Liver (tissue), 6 donors: ENCODE data around the gene TM7SF2. TPM values are rescaled to one million over a fixed set of nuclear protein-coding genes. Genes with fewer than 3 reads are reported as not detected.

Experiments used
- ZBTB33 ChIP-seq: IDR thresholded peaks from 2 replicates; pipeline ENCODE4 v1.6.1; 2016; ENCODE audit warnings: antibody characterized with exemption
- polyA plus RNA-seq, 2 donors: library from polyadenylated mRNA; stranded (reverse) in 1 of 2; unstranded in 1 of 2; fragments of 200-250 nt in 1 of 2; fragments of >200 nt in 1 of 2; fragmentation: Nextera tagmentation in 1 of 2; extraction: Ambion mirVana in 1 of 2; gene quantifications; one replicate each; pipeline versions ENCODE4 v1.2.1 to v1.2.3, GENCODE V29; 2013 to 2015
- small RNA-seq: library from RNA; depleted of rRNA; stranded (forward); fragments of <200 nt; gene quantifications from one replicate; pipeline ENCODE3, GENCODE V24; 2014
- total RNA-seq, 2 donors: library from RNA; depleted of rRNA; stranded (reverse); fragments of >200 nt; gene quantifications; one replicate each; pipeline ENCODE4 v1.2.3, GENCODE V29; 2014
- donor health status: healthy.
- donor health status: healthy.
- donor health status: healthy.

TM7SF2 gene
- total and polyA plus RNA-seq, 4 donors, result 39.0 to 337 (median 89.1) TPM

GRCh38 chr11:65163684-65164083 lies 52.0 kb downstream of the TM7SF2 start (continued):
- no peak for TF ChIP-seq ZBTB33

Small RNAs within 50 kb of the gene (small RNA-seq; reads per million reads assigned to genes)
- gene HIGD1AP10 (not detected), gene PDCL2P2 (not detected), gene RNU2-23P (3.0 reads per million, percentile 90 among the genes with 10 or more reads in this experiment)

Other genes starting within 250 kb of the TM7SF2 start
- 10 to 100 TPM; 27.3 to 36.4 TPM for gene EHD1, start 233.3 kb upstream of the TM7SF2 start, total RNA-seq
- gene EHD1, start 233.3 kb upstream of the TM7SF2 start, polyA plus RNA-seq, result 10 to 100 TPM in 1 of 2 donors, 1 to 10 TPM in 1; 8.3 to 11.1 TPM
- gene ATG2A, start 194.7 kb upstream of the TM7SF2 start, total RNA-seq, result 10 to 100 TPM; 18.3 to 27.8 TPM
- gene ATG2A, start 194.7 kb upstream of the TM7SF2 start, polyA plus RNA-seq, result 10 to 100 TPM; 15.6 to 34.1 TPM
- 1 to 10 TPM; 5.3 to 6.6 TPM for gene PPP2R5B, start 187.2 kb upstream of the TM7SF2 start, total RNA-seq
- gene PPP2R5B, start 187.2 kb upstream of the TM7SF2 start, polyA plus RNA-seq, result 1 to 10 TPM; 2.9 to 4.9 TPM
- not detected for gene GPHA2, start 176.0 kb upstream of the TM7SF2 start, total RNA-seq
- not detected for gene GPHA2, start 176.0 kb upstream of the TM7SF2 start, polyA plus RNA-seq
- not detected for gene MAJIN, start 139.8 kb upstream of the TM7SF2 start, total RNA-seq
- under 1 TPM; 0.09 to 0.31 TPM for gene MAJIN, start 139.8 kb upstream of the TM7SF2 start, polyA plus RNA-seq
- 1 to 10 TPM in 1 of 2 donors, under 1 TPM in 1; 0.51 to 1.2 TPM for gene BATF2, start 114.9 kb upstream of the TM7SF2 start, total RNA-seq
- 1 to 10 TPM; 1.6 to 3.2 TPM for gene BATF2, start 114.9 kb upstream of the TM7SF2 start, polyA plus RNA-seq
- 10 to 100 TPM; 10.8 to 17.1 TPM for gene ARL2, start 97.7 kb upstream of the TM7SF2 start, total RNA-seq
- 10 to 100 TPM; 12.9 to 19.5 TPM for gene ARL2, start 97.7 kb upstream of the TM7SF2 start, polyA plus RNA-seq
- gene SNX15, start 84.4 kb upstream of the TM7SF2 start, total RNA-seq, result 1 to 10 TPM; 4.5 to 7.2 TPM
- gene SNX15, start 84.4 kb upstream of the TM7SF2 start, polyA plus RNA-seq, result 1 to 10 TPM; 4.8 to 6.7 TPM
- 1 to 10 TPM; 3.8 to 7.9 TPM for gene SAC3D1, start 70.7 kb upstream of the TM7SF2 start, total RNA-seq
- gene SAC3D1, start 70.7 kb upstream of the TM7SF2 start, polyA plus RNA-seq, result 1 to 10 TPM; 6.1 to 7.4 TPM
- gene NAALADL1, start 53.3 kb upstream of the TM7SF2 start, total RNA-seq, result 1 to 10 TPM; 1.2 to 2.1 TPM
- 1 to 10 TPM; 1.6 to 1.7 TPM for gene NAALADL1, start 53.3 kb upstream of the TM7SF2 start, polyA plus RNA-seq
- 10 to 100 TPM in 1 of 2 donors, under 1 TPM in 1; 0.17 to 12.0 TPM for gene CDCA5, start 27.8 kb upstream of the TM7SF2 start, total RNA-seq
- 1 to 10 TPM in 1 of 2 donors, under 1 TPM in 1; 0.72 to 2.7 TPM for gene CDCA5, start 27.8 kb upstream of the TM7SF2 start, polyA plus RNA-seq
- 10 to 100 TPM; 12.3 to 14.4 TPM for gene ZFPL1, start 27.6 kb upstream of the TM7SF2 start, total RNA-seq
- 10 to 100 TPM; 18.1 to 19.2 TPM for gene ZFPL1, start 27.6 kb upstream of the TM7SF2 start, polyA plus RNA-seq
- 100 to 1,000 TPM; 102 to 158 TPM for gene VPS51, start 15.7 kb upstream of the TM7SF2 start, total RNA-seq
- gene VPS51, start 15.7 kb upstream of the TM7SF2 start, polyA plus RNA-seq, result 10 to 100 TPM; 33.2 to 66.0 TPM
- 1 to 10 TPM; 2.2 to 4.9 TPM for gene ZNHIT2, start 5.8 kb downstream of the TM7SF2 start, total RNA-seq
- gene ZNHIT2, start 5.8 kb downstream of the TM7SF2 start, polyA plus RNA-seq, result 10 to 100 TPM in 1 of 2 donors, 1 to 10 TPM in 1; 7.4 to 13.9 TPM
- gene FAU, start 10.3 kb downstream of the TM7SF2 start, total RNA-seq, result 100 to 1,000 TPM; 199 to 332 TPM
- gene FAU, start 10.3 kb downstream of the TM7SF2 start, polyA plus RNA-seq, result 100 to 1,000 TPM; 393 to 535 TPM
- gene MRPL49, start 10.4 kb downstream of the TM7SF2 start, total RNA-seq, result 10 to 100 TPM; 31.7 to 39.2 TPM
- gene MRPL49, start 10.4 kb downstream of the TM7SF2 start, polyA plus RNA-seq, result 10 to 100 TPM; 31.1 to 47.2 TPM
- gene SYVN1, start 22.6 kb downstream of the TM7SF2 start, total RNA-seq, result 100 to 1,000 TPM in 1 of 2 donors, 10 to 100 TPM in 1; 19.9 to 210 TPM
- 10 to 100 TPM; 41.1 to 72.1 TPM for gene SYVN1, start 22.6 kb downstream of the TM7SF2 start, polyA plus RNA-seq
- under 1 TPM in 1 of 2 donors, not detected in 1; 0.08 TPM for gene SPDYC, start 58.4 kb downstream of the TM7SF2 start, total RNA-seq
- gene SPDYC, start 58.4 kb downstream of the TM7SF2 start, polyA plus RNA-seq, result 1 to 10 TPM in 1 of 2 donors, under 1 TPM in 1; 0.52 to 1.1 TPM
- gene CAPN1, start 70.1 kb downstream of the TM7SF2 start, total RNA-seq, result 100 to 1,000 TPM in 1 of 2 donors, 10 to 100 TPM in 1; 81.7 to 183 TPM
- gene CAPN1, start 70.1 kb downstream of the TM7SF2 start, polyA plus RNA-seq, result 10 to 100 TPM; 39.6 to 48.4 TPM
- gene POLA2, start 150.1 kb downstream of the TM7SF2 start, total RNA-seq, result 1 to 10 TPM; 4.9 to 6.1 TPM
- 1 to 10 TPM; 1.5 TPM for gene POLA2, start 150.1 kb downstream of the TM7SF2 start, polyA plus RNA-seq
- 1 to 10 TPM; 1.9 to 3.4 TPM for gene CDC42EP2, start 203.0 kb downstream of the TM7SF2 start, total RNA-seq
- gene CDC42EP2, start 203.0 kb downstream of the TM7SF2 start, polyA plus RNA-seq, result 1 to 10 TPM; 1.8 to 2.0 TPM
- gene DPF2, start 222.0 kb downstream of the TM7SF2 start, total RNA-seq, result 10 to 100 TPM; 12.8 to 14.8 TPM
- 10 to 100 TPM in 1 of 2 donors, 1 to 10 TPM in 1; 9.2 to 10.0 TPM for gene DPF2, start 222.0 kb downstream of the TM7SF2 start, polyA plus RNA-seq
- gene TIGD3, start 242.9 kb downstream of the TM7SF2 start, total RNA-seq, result under 1 TPM; 0.17 to 0.33 TPM
- under 1 TPM in 1 of 2 donors, not detected in 1; 0.08 TPM for gene TIGD3, start 242.9 kb downstream of the TM7SF2 start, polyA plus RNA-seq